Activated naive CD4-positive, alpha-beta T cell treated with anti-CD3 and anti-CD28 coated beads, Interleukin-2, amount 10 ng/mL, durations not matched to agents 5 hours and 36 hours (primary cell): ENCODE results near the gene TCEAL9. TPM values are rescaled to one million over a fixed set of nuclear protein-coding genes. Genes with fewer than 3 reads are reported as not detected.

Experiments used
- total RNA-seq, 2 experiments: library from RNA; stranded (reverse); gene quantifications; one replicate each; pipeline ENCODE4 v1.2.3, GENCODE V29; 2021

TCEAL9 gene, protein sequence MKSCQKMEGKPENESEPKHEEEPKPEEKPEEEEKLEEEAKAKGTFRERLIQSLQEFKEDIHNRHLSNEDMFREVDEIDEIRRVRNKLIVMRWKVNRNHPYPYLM
- total RNA-seq: 1 to 10 TPM; 1.4 to 1.6 TPM

DNA sequence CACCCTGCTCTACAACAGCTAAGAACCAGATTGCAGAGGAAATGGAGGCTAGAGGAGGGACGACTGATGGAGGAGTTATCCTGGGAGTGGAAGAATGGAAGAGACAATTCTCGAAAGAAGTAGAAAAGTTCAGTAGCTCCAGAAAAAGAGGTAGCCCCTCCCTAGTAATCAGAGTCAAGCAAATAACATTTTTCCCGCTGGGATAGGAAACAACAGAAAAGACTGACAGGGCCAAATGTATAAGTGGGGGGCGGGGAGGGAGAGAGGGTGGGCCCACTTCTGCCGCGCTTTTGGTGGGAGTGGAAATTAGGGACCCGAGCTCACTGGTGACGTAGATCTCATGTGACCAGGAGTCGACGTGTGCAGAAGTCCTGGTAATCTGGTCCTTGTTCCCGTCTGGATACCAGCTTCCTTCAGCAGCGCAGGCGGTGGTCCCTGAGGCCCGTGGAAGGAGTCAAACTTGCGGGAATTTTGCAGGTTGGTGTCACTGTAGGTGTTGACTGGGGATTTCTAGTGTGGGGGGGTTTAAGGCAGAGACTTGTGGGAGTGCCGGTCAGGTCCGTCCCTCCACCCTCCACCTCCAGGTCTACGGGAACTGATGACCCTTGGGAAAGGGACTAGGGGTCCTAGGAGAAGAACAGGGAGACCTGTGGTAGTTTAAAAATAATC, at the start of gene TCEAL9:
Gene TCEAL9, plus strand, starts transcription at position 377 of the 669 bp plus-strand sequence. CDS start 1,179 bp downstream, outside the sequence.

GRCh38 chrX:103310555-103311398, 45.5 kb upstream of the TCEAL9 start, which contains the start of gene BEX2:
Gene BEX2, minus strand, starts transcription at chrX:103310990. Its CDS starts 1,014 bp downstream, at chrX:103309976.

DNA sequence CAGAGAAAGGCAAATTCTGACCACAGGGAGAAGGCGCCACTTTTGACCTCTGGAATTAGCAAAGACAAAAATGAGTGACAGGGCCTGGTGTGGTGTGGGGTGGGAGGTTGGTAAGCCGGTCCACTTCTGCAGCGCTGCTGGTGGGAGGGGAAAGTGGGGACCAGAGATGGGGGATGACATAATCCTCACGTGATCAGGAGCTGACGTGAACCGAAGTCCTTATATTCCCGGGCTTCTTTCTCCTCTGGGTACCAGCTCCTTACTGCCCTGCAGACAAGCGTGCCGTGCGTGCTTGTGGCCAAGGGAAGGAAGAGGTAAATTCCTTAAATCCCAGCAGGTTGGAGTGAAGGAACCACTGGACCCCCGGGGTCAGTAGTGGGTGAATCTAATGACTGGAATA, 26.3 kb upstream of the TCEAL9 start, which contains the start of gene TCEAL7:
Gene TCEAL7, plus strand, starts transcription at position 249 of the 400 bp plus-strand sequence. CDS start 1,165 bp downstream, outside the sequence.

GRCh38 chrX:103376118-103376978, 20.0 kb downstream of the TCEAL9 start, which contains the start of gene BEX3:
Gene BEX3, plus strand, starts transcription at chrX:103376538. Its CDS starts 984 bp downstream, at chrX:103377522.

Other genes with a start within 250 kb of the TCEAL9 start
- gene BEX4, start 141.4 kb upstream of the TCEAL9 start, total RNA-seq: 10 to 100 TPM; 21.1 to 22.7 TPM
- 10 to 100 TPM; 42.1 to 45.9 TPM for gene TCEAL8, start 101.4 kb upstream of the TCEAL9 start, total RNA-seq
- not detected for gene TCEAL5, start 79.8 kb upstream of the TCEAL9 start, total RNA-seq
- gene BEX2, start 45.5 kb upstream of the TCEAL9 start, total RNA-seq: 10 to 100 TPM; 19.6 to 20.2 TPM
- not detected for gene TCEAL7, start 26.3 kb upstream of the TCEAL9 start, total RNA-seq
- 10 to 100 TPM; 27.2 to 28.5 TPM for gene BEX3, start 20.0 kb downstream of the TCEAL9 start, total RNA-seq
- under 1 TPM in 1 of 2 experiments, not detected in 1; 0.07 TPM for gene RAB40A, start 163.0 kb downstream of the TCEAL9 start, total RNA-seq
- gene TCEAL4, start 229.0 kb downstream of the TCEAL9 start, total RNA-seq: 1 to 10 TPM; 2.2 to 4.0 TPM